ENCODE measurements around the gene FIG4.

Gene FIG4

GRCh38 chr6:109690737-109691621, at the start of gene FIG4, which contains the start of gene AK9:
TSS of gene FIG4 (plus strand) at chr6:109691296. CDS start at chr6:109691436, 140 bp downstream.
TSS of gene AK9 (minus strand) at chr6:109691202. CDS start at chr6:109675745, 15,457 bp downstream.
- no peaks in the 10 kb centered on the region for H4K20me1 ChIP-seq (ENCODE audit: low read depth, low read length)
- TF ChIP-seq, protein P1, sequence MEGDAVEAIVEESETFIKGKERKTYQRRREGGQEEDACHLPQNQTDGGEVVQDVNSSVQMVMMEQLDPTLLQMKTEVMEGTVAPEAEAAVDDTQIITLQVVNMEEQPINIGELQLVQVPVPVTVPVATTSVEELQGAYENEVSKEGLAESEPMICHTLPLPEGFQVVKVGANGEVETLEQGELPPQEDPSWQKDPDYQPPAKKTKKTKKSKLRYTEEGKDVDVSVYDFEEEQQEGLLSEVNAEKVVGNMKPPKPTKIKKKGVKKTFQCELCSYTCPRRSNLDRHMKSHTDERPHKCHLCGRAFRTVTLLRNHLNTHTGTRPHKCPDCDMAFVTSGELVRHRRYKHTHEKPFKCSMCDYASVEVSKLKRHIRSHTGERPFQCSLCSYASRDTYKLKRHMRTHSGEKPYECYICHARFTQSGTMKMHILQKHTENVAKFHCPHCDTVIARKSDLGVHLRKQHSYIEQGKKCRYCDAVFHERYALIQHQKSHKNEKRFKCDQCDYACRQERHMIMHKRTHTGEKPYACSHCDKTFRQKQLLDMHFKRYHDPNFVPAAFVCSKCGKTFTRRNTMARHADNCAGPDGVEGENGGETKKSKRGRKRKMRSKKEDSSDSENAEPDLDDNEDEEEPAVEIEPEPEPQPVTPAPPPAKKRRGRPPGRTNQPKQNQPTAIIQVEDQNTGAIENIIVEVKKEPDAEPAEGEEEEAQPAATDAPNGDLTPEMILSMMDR (IDR thresholded peaks at IDR 0.05; ENCODE audit: insufficient read depth, low read length, poor library complexity, severe bottlenecking): peak; percentile 19
- TF ChIP-seq EZH2phosphoT487 (conservative IDR thresholded peaks at IDR 0.05; ENCODE audit: low read length): no peak

GRCh38 chr6:109644131-109644530, 47.0 kb upstream of the FIG4 start:
- no peak for TF ChIP-seq EZH2phosphoT487 (conservative IDR thresholded peaks at IDR 0.05; ENCODE audit: low read length)
- TF ChIP-seq, protein P1 (IDR thresholded peaks at IDR 0.05; ENCODE audit: insufficient read depth, low read length, poor library complexity, severe bottlenecking): no peak

More at GRCh38 chr6:109690737-109691621, at the start of gene FIG4, which contains the start of gene AK9:
- peak within 1 kb of the TSS; percentile 60 for H3K9ac ChIP-seq (ENCODE audit: low read length)
- no peaks in the 10 kb centered on the region for H3K79me2 ChIP-seq (ENCODE audit: insufficient read depth, low read length)
- H3K27ac ChIP-seq (ENCODE audit: low read depth, low read length): no peak within 1 kb of the TSS
- H3K36me3 ChIP-seq (ENCODE audit: low read length): no peaks in the 10 kb centered on the region
- peak within 1 kb of the TSS; percentile 90 for H2AFZ ChIP-seq (ENCODE audit: low read depth, low read length, severe bottlenecking)
- H3K9me3 ChIP-seq (ENCODE audit: insufficient read depth, low read length): no peaks in the 10 kb centered on the region
- peak within 1 kb of the TSS; percentile 83 for H3K4me3 ChIP-seq (ENCODE audit: insufficient read depth, low read length, poor library complexity, severe bottlenecking)
- H3F3A ChIP-seq (ENCODE audit: insufficient read depth): peaks cover 9% of the 10 kb centered on the region; the same call in 1 of the 2 replicates
- H3K9me2 ChIP-seq (replicated peaks; ENCODE audit: insufficient read depth, low read length): no peaks in the 10 kb centered on the region
- no peaks in the 10 kb centered on the region for H3K27me3 ChIP-seq (ENCODE audit: low read length)
- H3K4me2 ChIP-seq (ENCODE audit: low read depth, low read length, poor library complexity, severe bottlenecking): peak within 1 kb of the TSS; percentile 78

DNA sequence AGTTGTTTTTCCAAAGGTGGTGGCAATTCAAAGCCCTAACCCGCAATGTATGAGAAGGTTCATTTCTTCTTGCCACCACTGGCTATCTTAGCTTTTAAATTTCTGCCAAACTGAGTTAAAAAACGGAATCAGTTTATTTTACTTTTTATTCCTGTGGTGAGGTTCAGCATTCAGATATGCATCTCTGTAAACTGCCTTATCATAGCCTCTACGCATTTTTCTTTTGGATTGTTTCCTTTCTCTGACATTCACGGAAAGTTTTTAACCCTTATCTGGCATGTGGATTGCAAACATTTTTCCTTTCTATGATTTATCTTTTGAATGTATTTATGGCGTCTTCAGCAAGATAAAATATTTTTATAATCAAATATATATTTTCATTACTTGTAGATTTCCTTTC, 37.8 kb upstream of the FIG4 start:
- Histone ChIP-seq H3K79me2 (ENCODE audit: insufficient read depth, low read length) (no peaks in the 10 kb centered on the region), H3K9me3 (ENCODE audit: insufficient read depth, low read length) (no peaks in the 10 kb centered on the region), H4K20me1 (ENCODE audit: low read depth, low read length) (no peaks in the 10 kb centered on the region), H3K4me3 (ENCODE audit: insufficient read depth, low read length, poor library complexity, severe bottlenecking) (no peak overlapping the region), H3K4me2 (ENCODE audit: low read depth, low read length, poor library complexity, severe bottlenecking) (no peak overlapping the region), H3K9ac (ENCODE audit: low read length) (no peak overlapping the region), H3K36me3 (ENCODE audit: low read length) (no peaks in the 10 kb centered on the region), H3F3A (ENCODE audit: insufficient read depth) (no peaks in the 10 kb centered on the region), H2AFZ (ENCODE audit: low read depth, low read length, severe bottlenecking) (no peak overlapping the region), H3K27me3 (ENCODE audit: low read length) (no peaks in the 10 kb centered on the region), H3K9me2 (replicated peaks; ENCODE audit: insufficient read depth, low read length) (no peaks in the 10 kb centered on the region), H3K27ac (ENCODE audit: low read depth, low read length) (no peak overlapping the region)
- no peak for TF ChIP-seq EZH2phosphoT487 (conservative IDR thresholded peaks at IDR 0.05; ENCODE audit: low read length)
- TF ChIP-seq, protein P1 (IDR thresholded peaks at IDR 0.05; ENCODE audit: insufficient read depth, low read length, poor library complexity, severe bottlenecking): no peak

More at GRCh38 chr6:109644131-109644530, 47.0 kb upstream of the FIG4 start:
- Histone ChIP-seq H3K79me2 (ENCODE audit: insufficient read depth, low read length) (no peaks in the 10 kb centered on the region), H3K9me3 (ENCODE audit: insufficient read depth, low read length) (no peaks in the 10 kb centered on the region), H4K20me1 (ENCODE audit: low read depth, low read length) (no peaks in the 10 kb centered on the region), H3K4me2 (ENCODE audit: low read depth, low read length, poor library complexity, severe bottlenecking) (no peak overlapping the region), H3K27ac (ENCODE audit: low read depth, low read length) (no peak overlapping the region), H3K27me3 (ENCODE audit: low read length) (no peaks in the 10 kb centered on the region), H3K4me3 (ENCODE audit: insufficient read depth, low read length, poor library complexity, severe bottlenecking) (no peak overlapping the region), H3K9me2 (replicated peaks; ENCODE audit: insufficient read depth, low read length) (no peaks in the 10 kb centered on the region), H2AFZ (ENCODE audit: low read depth, low read length, severe bottlenecking) (no peak overlapping the region), H3K36me3 (ENCODE audit: low read length) (no peaks in the 10 kb centered on the region), H3K9ac (ENCODE audit: low read length) (no peak overlapping the region), H3F3A (ENCODE audit: insufficient read depth) (no peaks in the 10 kb centered on the region)

All from SU-DHL-6 (cell line).